ENCODE results near the gene PHLPP1.
"Not testable (repeated sequence)": the region's sequence is repeated elsewhere in the genome, so short reads cannot be mapped to it uniquely, and the experiment has no call there.

DNA sequence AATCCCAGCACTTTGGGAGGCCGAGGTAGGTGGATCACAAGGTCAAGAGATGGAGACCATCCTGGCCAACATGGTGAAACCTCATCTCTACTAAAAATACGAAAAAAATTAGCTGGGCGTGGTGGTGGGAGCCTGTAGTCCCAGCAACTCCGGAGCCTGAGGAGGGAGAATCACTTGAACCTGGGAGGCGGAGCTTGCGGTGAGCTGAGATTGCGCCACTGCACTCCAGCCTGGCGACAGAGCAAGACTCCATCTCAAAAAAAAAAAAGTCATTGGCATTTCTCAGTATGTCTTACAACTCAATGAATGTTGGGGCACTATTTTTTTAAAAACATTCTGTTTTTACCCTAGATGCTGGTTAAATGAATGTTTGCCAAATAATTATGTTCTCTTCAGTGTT, 94.1 kb downstream of the PHLPP1 start:
- TF ChIP-seq CTCF (IDR thresholded peaks at IDR 0.05; ENCODE audit: low read depth, low read length); POLR2A (IDR thresholded peaks at IDR 0.05; ENCODE audit: extremely low read depth, insufficient read length): not testable (repeated sequence)
- TF ChIP-seq, protein P1, sequence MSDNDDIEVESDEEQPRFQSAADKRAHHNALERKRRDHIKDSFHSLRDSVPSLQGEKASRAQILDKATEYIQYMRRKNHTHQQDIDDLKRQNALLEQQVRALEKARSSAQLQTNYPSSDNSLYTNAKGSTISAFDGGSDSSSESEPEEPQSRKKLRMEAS (IDR thresholded peaks at IDR 0.05; ENCODE audit: low read depth, low read length), result not testable (repeated sequence)

All from NB4 (cell line).